IMR-90 (cell line): ENCODE results near the gene DHCR24. TPM values are rescaled to one million over a fixed set of nuclear protein-coding genes. Genes with fewer than 3 reads are reported as not detected.

Experiments
- ATAC-seq: fragments of 200-7000 bp; cut with Tn5 transposase; 2 replicates; pipeline ENCODE4 v1.9.1; 2020; ENCODE audit warnings: low read depth, mild to moderate bottlenecking, moderate library complexity
- BruUV-seq: library from RNA; stranded (reverse); fragments of 400-500 nt; replicated peaks from 2 replicates; lab custom pipeline; 2021; lab: Mats Ljungman, UMichigan
- CTCF ChIA-PET: fragments of 300-600 bp; formaldehyde crosslinking; extraction: SDS; loops from one replicate; lab custom pipeline; 2021; ENCODE audit warnings: antibody characterized with exemption; lab: Yijun Ruan, JAX
- POLR2A ChIA-PET: fragments of 300-600 bp; sonication (Branson Sonifier 250); formaldehyde crosslinking; loops from one replicate; lab custom pipeline; 2022; ENCODE audit warnings: antibody characterized with exemption; ENCODE audit not compliant: unreplicated experiment; lab: Charles Lee
- DNase-seq: peaks from one replicate; pipeline ENCODE4 v3.0.0; 2013
- H2AFZ ChIP-seq: replicated peaks from 2 replicates; pipeline ENCODE3; 2013; ENCODE audit warnings: low read length, mild to moderate bottlenecking; ENCODE audit not compliant: poor library complexity
- H2AK5ac ChIP-seq: 2 replicates; pipeline ENCODE4 v1.6.1; 2013; ENCODE audit warnings: low read depth, low read length, inconsistent platforms
- H2AK9ac ChIP-seq: replicated peaks from 2 replicates; pipeline ENCODE3; 2013; ENCODE audit warnings: mild to moderate bottlenecking, low read depth, low read length, moderate library complexity; ENCODE audit not compliant: poor library complexity
- H2BK120ac ChIP-seq: 2 replicates; pipeline ENCODE4 v1.6.1; 2013; ENCODE audit warnings: low read depth, low read length, inconsistent platforms
- H2BK15ac ChIP-seq: 3 replicates; pipeline ENCODE4 v1.6.1; 2013; ENCODE audit warnings: low read depth, low read length, inconsistent platforms
- H2BK20ac ChIP-seq: 2 replicates; pipeline ENCODE4 v1.6.1; 2013; ENCODE audit warnings: low read depth, mild to moderate bottlenecking, inconsistent platforms, low read length, moderate library complexity
- H2BK5ac ChIP-seq: 2 replicates; pipeline ENCODE4 v1.6.1; 2013; ENCODE audit warnings: mild to moderate bottlenecking, low read depth, low read length, inconsistent platforms; ENCODE audit not compliant: poor library complexity, severe bottlenecking
- H3K14ac ChIP-seq: replicated peaks from 2 replicates; pipeline ENCODE4 v1.6.1; 2013; ENCODE audit warnings: low read depth, low read length, inconsistent platforms
- H3K18ac ChIP-seq: 2 replicates; pipeline ENCODE4 v1.6.1; 2013; ENCODE audit warnings: low read depth, low read length, control low read depth
- H3K23ac ChIP-seq: 2 replicates; pipeline ENCODE4 v1.6.1; 2013; ENCODE audit warnings: low read depth, low read length, inconsistent platforms
- H3K27ac ChIP-seq: 2 replicates; pipeline ENCODE4 v1.5.1; 2013; ENCODE audit warnings: mild to moderate bottlenecking, control low read depth, low read length; ENCODE audit not compliant: insufficient read depth
- H3K27me3 ChIP-seq: 2 replicates; pipeline ENCODE4 v1.6.1; 2013; ENCODE audit warnings: low read length; ENCODE audit not compliant: control insufficient read depth, insufficient read depth
- H3K36me3 ChIP-seq: 2 replicates; pipeline ENCODE4 v1.6.1; 2013; ENCODE audit warnings: low read length, mixed read lengths; ENCODE audit not compliant: control insufficient read depth, insufficient read depth
- H3K4ac ChIP-seq: 2 replicates; pipeline ENCODE4 v1.6.1; 2013; ENCODE audit warnings: low read depth, low read length, inconsistent platforms
- H3K4me1 ChIP-seq: 2 replicates; pipeline ENCODE4 v1.6.1; 2013; ENCODE audit warnings: low read length, mixed read lengths; ENCODE audit not compliant: control insufficient read depth, insufficient read depth
- H3K4me2 ChIP-seq: 2 replicates; pipeline ENCODE4 v1.6.1; 2013; ENCODE audit warnings: low read depth, mild to moderate bottlenecking, control low read depth, low read length, moderate library complexity
- H3K4me3 ChIP-seq: 2 replicates; pipeline ENCODE4 v1.5.1; 2013; ENCODE audit warnings: low read depth, mild to moderate bottlenecking, control low read depth, low read length, moderate library complexity; ENCODE audit not compliant: insufficient read depth
- H3K56ac ChIP-seq: 2 replicates; pipeline ENCODE4 v1.6.1; 2013; ENCODE audit warnings: low read length, inconsistent platforms; ENCODE audit not compliant: insufficient read depth; ENCODE audit errors: extremely low read depth
- H3K79me1 ChIP-seq, 2 experiments: 2 replicates each; pipeline ENCODE4 v1.6.1; 2013; ENCODE audit warnings: low read length in 2 of 2, inconsistent platforms in 1 of 2, low read depth in 1 of 2
- H3K9ac ChIP-seq: 2 replicates; pipeline ENCODE4 v1.6.1; 2013; ENCODE audit warnings: low read depth, low read length, control low read depth
- H3K9me1 ChIP-seq: 2 replicates; pipeline ENCODE4 v1.6.1; 2013; ENCODE audit warnings: low read length, inconsistent platforms; ENCODE audit not compliant: insufficient read depth
- H3K9me3 ChIP-seq: 2 replicates; pipeline ENCODE4 v1.6.1; 2013; ENCODE audit warnings: low read length; ENCODE audit not compliant: control insufficient read depth, insufficient read depth
- H4K20me1 ChIP-seq: 2 replicates; pipeline ENCODE4 v1.6.1; 2013; ENCODE audit warnings: low read length, inconsistent platforms; ENCODE audit not compliant: insufficient read depth
- H4K5ac ChIP-seq: 2 replicates; pipeline ENCODE4 v1.6.1; 2013; ENCODE audit warnings: mild to moderate bottlenecking, low read depth, low read length, control low read depth
- H4K8ac ChIP-seq, 2 experiments: 2 replicates each; pipeline ENCODE4 v1.6.1; 2013; ENCODE audit warnings: low read depth in 2 of 2, low read length in 2 of 2, control low read depth in 1 of 2, inconsistent platforms in 1 of 2
- H4K91ac ChIP-seq: 2 replicates; pipeline ENCODE4 v1.6.1; 2013; ENCODE audit warnings: low read depth, low read length, inconsistent platforms; ENCODE audit not compliant: insufficient read depth
- ELK1 ChIP-seq: fragments of 150-350 bp; IDR thresholded peaks from 2 replicates; pipeline ENCODE4 v1.6.1; 2016; ENCODE audit warnings: low read depth, mild to moderate bottlenecking, low read length, moderate library complexity, borderline replicate concordance
- USF2 ChIP-seq: fragments of 150-350 bp; IDR thresholded peaks from 2 replicates; pipeline ENCODE4 v1.6.1; 2017; ENCODE audit warnings: mild to moderate bottlenecking, antibody characterized with exemption, low read length, low read depth
- WGBS, 2 experiments: methylation state at CpG; one replicate each; pipeline versions ENCODE4 v1.1.5 to v1.1.7; 2013; ENCODE audit warnings: missing lambda C conversion rate in 2 of 2; ENCODE audit not compliant: insufficient read length in 1 of 2; ENCODE audit errors: extremely low coverage in 2 of 2; 5-methylcytosine and 5-hydroxymethylcytosine counted together
- dilution Hi-C: fragments of 300-500 bp; cut with HindIII; formaldehyde crosslinking; loops from one replicate; pipeline ENCODE4 v1.14.3; 2018; ENCODE audit warnings: low sequenced_read_pairs; ENCODE audit not compliant: unreplicated experiment
- in situ Hi-C: fragments of 300-500 bp; cut with MboI; formaldehyde crosslinking; loops from 3 replicates; pipeline ENCODE4 v1.14.3; 2019; ENCODE audit warnings: low sequenced_read_pairs, inconsistent platforms, mixed read lengths
- intact Hi-C: fragments of 100-400 bp; cut with micrococcal nuclease; formaldehyde crosslinking; loops from 2 replicates; pipeline ENCODE4 v1.10.0; 2022
- polyA plus RNA-seq, 3 experiments: library from polyadenylated mRNA; depleted of rRNA; stranded (reverse); fragments of >200 nt; gene quantifications; 2 replicates each; pipeline ENCODE4 v1.2.3, GENCODE V29; 2012; ENCODE audit warnings: low replicate concordance in 1 of 3
- total RNA-seq: library from RNA; depleted of rRNA; stranded (reverse); fragments of >200 nt; gene quantifications from 2 replicates; pipeline ENCODE4 v1.2.3, GENCODE V29; 2012

The DHCR24 gene
- total and polyA plus RNA-seq, 2 of the 4 experiments (the other 2 are of a cell fraction): 130 to 194 TPM

- no peak overlapping the region for H4K8ac ChIP-seq
- no peak overlapping the region for H2AK5ac ChIP-seq
- no peak overlapping the region for H4K91ac ChIP-seq
- ATAC-seq (no peak), DNase-seq (no peak)
- no peaks in the 10 kb centered on the region for H3K36me3 ChIP-seq
- H2BK120ac ChIP-seq: no peak overlapping the region
- H3K18ac ChIP-seq: no peak overlapping the region
- in situ Hi-C loops (no loop called here), dilution Hi-C loops (no loop called here), intact Hi-C loops (no loop called here)
- no peak overlapping the region for H2AK9ac ChIP-seq
- H3K27me3 ChIP-seq: no peaks in the 10 kb centered on the region; the same call in 1 of the 2 replicates
- CTCF ChIA-PET: interaction anchor here (1.7 kb wide), 1 partner anchor 129 kb away, joined by 5 read pairs; no protein-coding TSS in a partner anchor
- BruUV-seq: no TSS peak
- POLR2A ChIA-PET: no interaction called here
- H3K79me1 ChIP-seq: no peaks in the 10 kb centered on the region
- H3K9me1 ChIP-seq: 0 out of 2 replicates have a peak, but pooled peaks cover 5% of the 10 kb centered on the region
- H3K4me2 ChIP-seq: no peak overlapping the region
- H3K23ac ChIP-seq: no peak overlapping the region
- no peak overlapping the region for H3K56ac ChIP-seq
- H3K14ac ChIP-seq: no peak overlapping the region
- no peaks in the 10 kb centered on the region for H3K9me3 ChIP-seq
- H3K4me1 ChIP-seq: no peaks in the 10 kb centered on the region
- no peak overlapping the region for H2BK20ac ChIP-seq
- H4K5ac ChIP-seq: no peak overlapping the region
- no peak overlapping the region for H2BK5ac ChIP-seq
- H3K4ac ChIP-seq: no peak overlapping the region
- H3K4me3 ChIP-seq: no peak overlapping the region
- H2AFZ ChIP-seq: no peak overlapping the region
- no peak overlapping the region for H3K9ac ChIP-seq
- H4K20me1 ChIP-seq: no peaks in the 10 kb centered on the region
- no peak overlapping the region for H3K27ac ChIP-seq
- TF ChIP-seq ELK1 (no peak), USF2 (no peak)
- H2BK15ac ChIP-seq: no peak overlapping the region
- WGBS, 2 experiments: no CpG with 5 or more reads among the region's 1 CpG
Observed at GRCh38 chr1:54892586-54892985, 5.6 kb upstream of the DHCR24 start.
